PC-9 (cell line): ENCODE results near the gene ACBD6. TPM values are rescaled to one million over a fixed set of nuclear protein-coding genes. Genes with fewer than 3 reads are reported as not detected.

Experiments used
- BruUV-seq: library from RNA; stranded (reverse); fragments of 400-500 nt; replicated peaks from 2 replicates; lab custom pipeline; 2021; lab: Mats Ljungman, UMichigan
- CTCF ChIA-PET: fragments of 300-600 bp; sonication (Branson Sonifier 250); formaldehyde crosslinking; loops from one replicate; lab custom pipeline; 2022; ENCODE audit warnings: antibody characterized with exemption; lab: Charles Lee
- POLR2A ChIA-PET: fragments of 300-600 bp; sonication (Branson Sonifier 250); formaldehyde crosslinking; loops from one replicate; lab custom pipeline; 2022; ENCODE audit warnings: antibody characterized with exemption; ENCODE audit not compliant: unreplicated experiment; lab: Charles Lee
- DNase-seq, 2 experiments: peaks; one replicate each; pipeline versions ENCODE4 v3.0.0 to v3.0.0-alpha.2; 2015 to 2022; ENCODE audit warnings: mixed read lengths in 1 of 2
- H2AFZ ChIP-seq: fragments of 200-600 bp; sonication (generic); 2 replicates; pipeline ENCODE4 v1.8.1; 2017; ENCODE audit warnings: antibody characterized with exemption
- H3F3A ChIP-seq: fragments of 200-600 bp; sonication (generic); 2 replicates; pipeline ENCODE4 v1.8.1; 2017; ENCODE audit warnings: antibody characterized with exemption, mild to moderate bottlenecking, low read depth; ENCODE audit not compliant: insufficient read depth
- H3K27ac ChIP-seq: fragments of 200-600 bp; sonication (generic); 2 replicates; pipeline ENCODE4 v1.6.1; 2016; ENCODE audit warnings: mixed run types
- H3K27me3 ChIP-seq: fragments of 200-600 bp; sonication (generic); 2 replicates; pipeline ENCODE4 v1.6.1; 2016; ENCODE audit warnings: low read depth, mixed run types; ENCODE audit not compliant: insufficient read depth
- H3K36me3 ChIP-seq: fragments of 200-600 bp; sonication (generic); 2 replicates; pipeline ENCODE4 v1.6.1; 2016; ENCODE audit warnings: low read depth, mixed run types
- H3K4me1 ChIP-seq: fragments of 200-600 bp; sonication (generic); replicated peaks from 2 replicates; pipeline ENCODE4 v1.6.1; 2016; ENCODE audit warnings: mixed run types; ENCODE audit not compliant: insufficient read depth
- H3K4me2 ChIP-seq: fragments of 200-600 bp; sonication (generic); 2 replicates; pipeline ENCODE4 v1.6.1; 2017; ENCODE audit warnings: mixed run types
- H3K4me3 ChIP-seq: fragments of 200-600 bp; sonication (generic); 2 replicates; pipeline ENCODE4 v1.6.1; 2016; ENCODE audit warnings: mixed run types
- H3K79me2 ChIP-seq: fragments of 200-600 bp; sonication (generic); 2 replicates; pipeline ENCODE4 v1.6.1; 2017; ENCODE audit warnings: low read depth, mixed run types
- H3K9me2 ChIP-seq: fragments of 200-600 bp; sonication (generic); 2 replicates; pipeline ENCODE4 v1.8.1; 2017; ENCODE audit warnings: mild to moderate bottlenecking; ENCODE audit not compliant: insufficient read depth
- H3K9me3 ChIP-seq: fragments of 200-600 bp; sonication (generic); 2 replicates; pipeline ENCODE4 v1.8.1; 2016; ENCODE audit warnings: low read depth; ENCODE audit not compliant: insufficient read depth
- H4K20me1 ChIP-seq: fragments of 200-600 bp; sonication (generic); 2 replicates; pipeline ENCODE4 v1.8.1; 2017; ENCODE audit not compliant: insufficient read depth
- EZH2 ChIP-seq: fragments of 200-600 bp; sonication (generic); IDR thresholded peaks from 2 replicates; pipeline ENCODE4 v1.8.0; 2017; ENCODE audit warnings: antibody characterized with exemption, low read depth
- intact Hi-C: fragments of 100-400 bp; cut with micrococcal nuclease; formaldehyde crosslinking; loops from one replicate; pipeline ENCODE4 v1.10.0; 2022; ENCODE audit not compliant: unreplicated experiment
- total RNA-seq: library from RNA; stranded (reverse); gene quantifications from 2 replicates; pipeline ENCODE4 v1.2.3, GENCODE V29; 2021
- TF ChIP-seq, protein P1 (sequence below): fragments of 200-600 bp; sonication (generic); conservative IDR thresholded peaks from 2 replicates; pipeline ENCODE4 v1.6.1; 2017; ENCODE audit warnings: mixed run types, antibody characterized with exemption, mild to moderate bottlenecking, moderate library complexity

ACBD6 gene
- total RNA-seq, 1 experiment from 2014 or later, result 61.0 TPM

DNA sequence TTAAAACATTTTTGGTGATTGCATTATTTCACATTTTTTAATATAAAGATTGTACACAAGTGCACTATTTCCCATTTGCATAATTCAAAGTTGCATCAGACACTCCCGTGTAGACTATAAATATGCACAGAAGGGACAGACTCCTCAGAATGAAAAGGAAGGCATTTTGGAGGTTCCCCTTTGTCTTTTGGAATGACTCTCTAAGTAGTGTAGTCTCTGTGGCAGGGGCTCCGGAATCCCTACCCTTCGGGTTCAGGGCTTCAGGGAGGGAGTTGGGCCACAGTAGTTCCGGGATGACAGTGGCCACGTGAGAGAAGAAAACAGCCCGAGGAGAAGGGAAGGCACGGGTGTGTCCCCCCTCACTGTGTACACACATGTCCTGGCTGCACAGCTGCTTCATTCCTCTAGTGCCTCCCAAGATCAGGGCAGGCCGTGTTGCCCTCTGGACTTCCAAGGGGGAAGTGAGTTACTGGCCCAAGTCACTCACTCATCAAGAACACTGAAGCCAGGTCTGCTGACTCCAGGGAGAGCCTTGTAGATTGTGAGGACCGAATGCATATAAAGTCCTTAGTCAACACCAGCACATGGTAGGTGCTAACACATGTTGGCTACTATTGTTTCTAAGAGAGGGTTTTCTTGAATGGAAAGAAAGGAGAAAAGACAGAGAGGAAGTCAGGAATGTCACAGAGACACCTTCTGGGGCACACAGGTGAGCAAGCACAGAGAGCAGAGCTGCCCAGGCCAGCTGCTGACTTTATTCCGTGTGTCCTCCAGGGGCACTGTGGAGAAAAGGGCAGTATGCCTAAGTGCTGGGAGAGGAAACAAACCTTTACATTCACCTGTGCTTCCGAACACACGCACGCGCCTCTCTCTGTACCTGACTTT, 232.5 kb downstream of the ACBD6 start:
- Histone ChIP-seq H3K4me3 (no peak overlapping the region), H3K79me2 (no peaks in the 10 kb centered on the region), H4K20me1 (no peaks in the 10 kb centered on the region), H3K4me1 (no peaks in the 10 kb centered on the region), H3K27me3 (no peaks in the 10 kb centered on the region), H3K4me2 (no peak overlapping the region), H3K9me2 (no peaks in the 10 kb centered on the region), H3K36me3 (no peaks in the 10 kb centered on the region), H3K27ac (no peak overlapping the region), H2AFZ (no peak overlapping the region), H3K9me3 (no peaks in the 10 kb centered on the region), H3F3A (no peaks in the 10 kb centered on the region)
- DNase-seq, result no peak
- TF ChIP-seq EZH2, result no peak
- TF ChIP-seq, protein P1, sequence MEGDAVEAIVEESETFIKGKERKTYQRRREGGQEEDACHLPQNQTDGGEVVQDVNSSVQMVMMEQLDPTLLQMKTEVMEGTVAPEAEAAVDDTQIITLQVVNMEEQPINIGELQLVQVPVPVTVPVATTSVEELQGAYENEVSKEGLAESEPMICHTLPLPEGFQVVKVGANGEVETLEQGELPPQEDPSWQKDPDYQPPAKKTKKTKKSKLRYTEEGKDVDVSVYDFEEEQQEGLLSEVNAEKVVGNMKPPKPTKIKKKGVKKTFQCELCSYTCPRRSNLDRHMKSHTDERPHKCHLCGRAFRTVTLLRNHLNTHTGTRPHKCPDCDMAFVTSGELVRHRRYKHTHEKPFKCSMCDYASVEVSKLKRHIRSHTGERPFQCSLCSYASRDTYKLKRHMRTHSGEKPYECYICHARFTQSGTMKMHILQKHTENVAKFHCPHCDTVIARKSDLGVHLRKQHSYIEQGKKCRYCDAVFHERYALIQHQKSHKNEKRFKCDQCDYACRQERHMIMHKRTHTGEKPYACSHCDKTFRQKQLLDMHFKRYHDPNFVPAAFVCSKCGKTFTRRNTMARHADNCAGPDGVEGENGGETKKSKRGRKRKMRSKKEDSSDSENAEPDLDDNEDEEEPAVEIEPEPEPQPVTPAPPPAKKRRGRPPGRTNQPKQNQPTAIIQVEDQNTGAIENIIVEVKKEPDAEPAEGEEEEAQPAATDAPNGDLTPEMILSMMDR, result peak; percentile 51
- no TSS peak for BruUV-seq
- CTCF ChIA-PET, result no interaction called here
- POLR2A ChIA-PET, result no interaction called here
- intact Hi-C loops, result no loop called here

DNA sequence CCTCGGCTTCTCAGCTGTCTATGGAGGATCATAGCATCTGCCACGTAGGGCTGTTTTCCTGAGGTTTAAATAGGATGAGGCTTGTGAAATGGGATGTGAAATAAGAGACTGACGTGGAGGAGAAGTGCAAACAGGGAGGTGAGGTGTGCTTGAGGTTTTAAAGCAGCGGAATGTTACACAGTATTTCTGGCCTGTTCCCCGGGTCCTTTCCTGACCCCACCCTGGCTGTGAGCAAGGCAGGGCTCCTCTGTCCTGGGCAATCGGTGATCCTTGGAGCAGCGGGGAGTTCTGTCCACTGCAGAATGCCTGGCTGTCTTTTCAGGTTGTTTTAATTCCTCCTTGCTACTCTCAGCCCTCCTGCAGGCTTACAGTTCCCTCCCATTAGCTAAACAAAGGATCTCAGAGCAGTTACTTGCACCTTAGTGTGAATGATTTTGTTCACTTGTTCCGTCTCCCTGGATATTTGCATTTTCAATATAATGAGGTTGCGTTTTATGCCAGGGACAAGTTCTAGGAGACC, 233.8 kb downstream of the ACBD6 start:
- TF ChIP-seq, protein P1, result no peak
- TF ChIP-seq EZH2, result no peak
- Histone ChIP-seq H3K36me3 (no peaks in the 10 kb centered on the region), H3K79me2 (no peaks in the 10 kb centered on the region), H3K4me1 (no peaks in the 10 kb centered on the region), H3K4me2 (no peak overlapping the region), H3K27ac (no peak overlapping the region), H3K9me2 (no peaks in the 10 kb centered on the region), H3K4me3 (no peak overlapping the region), H3K9me3 (no peaks in the 10 kb centered on the region), H3F3A (no peaks in the 10 kb centered on the region), H4K20me1 (no peaks in the 10 kb centered on the region), H3K27me3 (no peaks in the 10 kb centered on the region), H2AFZ (no peak overlapping the region)
- DNase-seq, result no peak
- BruUV-seq, result no TSS peak
- ChIA-PET CTCF (no interaction called here), POLR2A (no interaction called here)
- intact Hi-C loops, result no loop called here

DNA sequence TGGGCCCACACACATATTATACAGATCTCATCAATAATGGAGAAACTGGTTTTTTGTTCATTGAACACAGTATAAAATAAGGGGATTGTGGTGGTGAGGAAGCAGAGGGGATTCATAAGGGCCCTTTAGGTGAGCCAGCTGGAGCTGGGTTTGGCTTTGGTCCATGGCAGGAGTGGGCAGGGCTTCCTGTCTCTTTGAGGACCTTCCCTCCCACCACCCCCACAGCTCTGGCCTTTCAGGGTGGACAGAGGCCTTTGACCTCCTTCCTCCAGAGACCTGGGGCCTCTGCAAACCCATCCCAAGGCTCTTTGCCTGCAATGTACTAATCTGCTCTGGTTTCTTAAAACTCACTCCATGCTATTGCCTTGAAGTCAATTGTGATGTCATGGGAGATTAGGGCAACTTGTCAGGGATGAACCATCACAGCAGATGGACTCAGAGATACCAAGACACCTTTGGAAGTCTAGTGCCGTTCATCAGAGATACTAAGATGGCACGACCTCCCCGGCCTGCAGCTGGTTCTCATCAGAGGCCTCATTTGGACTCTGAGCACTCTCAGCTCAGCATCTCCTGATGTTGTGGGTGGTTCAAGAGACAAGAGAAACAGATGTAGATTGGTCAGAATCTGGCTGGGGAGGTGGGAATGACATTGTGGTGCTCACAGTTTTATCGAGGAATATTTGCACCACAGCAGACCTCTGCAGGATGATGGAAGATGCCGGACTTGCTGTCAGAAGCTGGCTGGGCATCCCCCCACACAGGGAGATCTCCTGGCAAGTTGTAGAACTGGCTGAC, 234.4 kb downstream of the ACBD6 start:
- no peak overlapping the region for H3K27ac ChIP-seq
- no peak overlapping the region for H3K4me3 ChIP-seq
- intact Hi-C loops, result no loop called here
- no peak overlapping the region for H3K4me2 ChIP-seq
- CTCF ChIA-PET, result no interaction called here
- H3F3A ChIP-seq, result no peaks in the 10 kb centered on the region
- no peaks in the 10 kb centered on the region for H4K20me1 ChIP-seq
- H3K9me3 ChIP-seq, result no peaks in the 10 kb centered on the region
- no peak for DNase-seq
- H3K4me1 ChIP-seq, result no peaks in the 10 kb centered on the region
- H2AFZ ChIP-seq, result no peak overlapping the region
- no peaks in the 10 kb centered on the region for H3K27me3 ChIP-seq
- no peak for TF ChIP-seq EZH2
- TF ChIP-seq, protein P1, result no peak
- BruUV-seq, result no TSS peak
- H3K79me2 ChIP-seq, result no peaks in the 10 kb centered on the region
- H3K36me3 ChIP-seq, result no peaks in the 10 kb centered on the region
- POLR2A ChIA-PET, result interaction anchor here (0.7 kb wide), 1 partner anchor 34 kb away, joined by 3 read pairs; no protein-coding TSS in a partner anchor
- H3K9me2 ChIP-seq, result no peaks in the 10 kb centered on the region
